ENCODE data around the gene FGF19.

The FGF19 gene

GRCh38 chr11:69718912-69719311 lies 15.1 kb upstream of the FGF19 start:
- in situ Hi-C loops (cut with HindIII; ENCODE audit: low sequenced_read_pairs) = no loop called here

DNA sequence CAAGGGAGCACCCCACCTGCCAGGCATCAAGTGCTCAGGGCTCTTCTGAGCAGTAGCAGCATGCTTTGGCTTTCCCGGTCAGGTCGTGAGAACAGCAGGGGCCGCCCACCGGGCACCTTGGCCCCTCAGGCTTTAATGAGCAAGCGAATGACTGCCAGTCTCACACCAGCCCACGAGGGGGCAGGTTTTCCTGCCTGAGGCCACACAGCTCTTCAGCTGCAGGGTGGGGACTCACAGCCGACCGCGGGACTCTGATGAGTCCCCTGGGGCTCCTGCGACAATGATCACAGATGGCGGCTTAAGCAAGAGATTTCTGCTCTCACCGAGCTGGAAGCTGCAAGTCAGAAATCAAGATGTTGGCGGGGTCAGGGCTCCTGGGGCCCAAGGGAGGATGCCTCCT lies 14.3 kb upstream of the FGF19 start:
- in situ Hi-C loops (cut with HindIII; ENCODE audit: low sequenced_read_pairs) = no loop called here

DNA sequence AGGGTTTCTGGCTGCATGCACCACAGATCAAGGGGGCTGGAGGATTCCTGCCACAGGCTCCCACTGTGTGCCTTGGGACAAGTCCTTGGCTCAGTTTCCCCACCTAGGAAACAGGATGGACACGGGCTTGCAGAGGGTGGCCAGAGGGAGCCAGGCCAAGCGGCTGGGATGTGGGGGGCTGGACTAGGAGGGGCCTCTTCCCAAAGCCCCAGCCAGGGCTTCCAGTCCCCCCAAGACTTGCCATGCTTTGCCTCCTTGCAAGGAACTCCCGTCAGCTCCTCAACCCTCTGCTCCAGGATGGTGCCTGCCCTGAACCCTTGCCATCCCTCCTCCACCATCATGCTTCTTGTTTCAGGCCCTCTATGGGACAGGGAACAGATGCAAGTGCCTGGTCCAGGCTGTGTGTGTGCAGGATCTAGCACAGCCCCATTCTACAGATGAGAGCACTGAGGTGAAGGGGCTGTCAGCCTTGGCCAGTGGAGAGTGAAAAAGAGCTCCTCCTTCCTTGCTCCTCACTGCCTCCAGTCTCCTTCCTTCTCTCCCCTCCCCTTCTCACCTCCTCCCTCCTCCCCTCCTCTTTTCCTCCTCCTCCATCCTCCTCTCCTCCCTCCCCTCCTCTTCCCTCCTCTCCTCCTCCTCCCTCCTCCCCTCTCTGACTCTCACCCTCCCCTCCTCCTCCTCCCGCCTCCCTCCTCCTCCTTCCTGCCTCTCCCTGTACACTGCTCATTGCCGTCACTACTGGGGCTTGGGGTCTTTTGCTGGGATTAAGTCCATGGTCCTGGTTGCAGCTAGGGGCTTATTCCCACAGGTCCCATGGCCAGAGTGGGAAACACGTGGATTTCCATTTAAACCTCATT lies 13.3 kb upstream of the FGF19 start:
- in situ Hi-C loops (cut with HindIII; ENCODE audit: low sequenced_read_pairs) = no loop called here

DNA sequence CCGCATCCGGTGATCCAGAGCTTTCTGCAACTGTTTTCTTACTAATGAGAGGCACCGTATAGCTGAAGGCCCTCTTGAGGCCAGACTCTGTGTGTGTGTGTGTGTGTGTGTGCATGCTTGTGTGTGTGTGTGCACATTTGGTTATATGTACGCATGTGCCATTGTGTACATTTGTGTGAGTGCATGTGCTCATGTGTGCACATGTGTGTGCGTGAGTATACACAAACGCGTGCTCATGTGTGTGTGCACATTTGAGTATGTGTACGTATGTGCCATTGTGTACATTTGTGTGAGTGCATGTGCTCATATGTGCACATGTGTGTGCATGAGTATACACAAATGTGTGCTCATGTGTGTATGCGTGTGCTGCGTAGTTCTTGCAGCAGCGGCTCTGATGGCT lies 12.3 kb upstream of the FGF19 start:
- in situ Hi-C loops (cut with HindIII; ENCODE audit: low sequenced_read_pairs) = no loop called here

DNA sequence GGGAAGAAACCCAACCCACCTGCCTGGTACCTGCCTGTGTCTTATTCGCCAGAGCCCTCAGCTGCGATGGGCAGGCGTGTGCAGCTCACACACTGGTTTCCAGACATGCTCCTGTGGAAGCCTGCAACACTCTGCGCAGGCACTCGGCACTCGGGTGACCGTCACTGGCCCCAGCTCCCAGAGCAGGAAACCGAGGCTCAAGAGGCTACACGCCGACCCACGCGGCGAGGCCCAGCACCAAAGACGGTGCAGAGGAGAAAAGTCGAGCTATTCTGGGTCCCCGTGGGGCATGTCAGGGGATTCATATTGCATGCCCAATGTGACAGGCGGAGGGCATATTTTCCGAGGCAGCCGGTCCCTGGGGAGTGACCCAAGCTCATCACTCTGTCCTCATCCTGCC lies 11.6 kb upstream of the FGF19 start:
- in situ Hi-C loops (cut with HindIII; ENCODE audit: low sequenced_read_pairs) = no loop called here

GRCh38 chr11:69711822-69712801 lies 8.3 kb upstream of the FGF19 start:
- in situ Hi-C loops (cut with HindIII; ENCODE audit: low sequenced_read_pairs) = loop anchor here (5.0 kb wide), 1 partner anchor 40 kb away; no protein-coding TSS in a partner anchor

- in situ Hi-C loops (cut with HindIII; ENCODE audit: low sequenced_read_pairs) = no loop called here
Observed at GRCh38 chr11:69708736-69709401, 5.0 kb upstream of the FGF19 start.

GRCh38 chr11:69707176-69707575 lies 3.4 kb upstream of the FGF19 start:
- in situ Hi-C loops (cut with HindIII; ENCODE audit: low sequenced_read_pairs) = no loop called here

DNA sequence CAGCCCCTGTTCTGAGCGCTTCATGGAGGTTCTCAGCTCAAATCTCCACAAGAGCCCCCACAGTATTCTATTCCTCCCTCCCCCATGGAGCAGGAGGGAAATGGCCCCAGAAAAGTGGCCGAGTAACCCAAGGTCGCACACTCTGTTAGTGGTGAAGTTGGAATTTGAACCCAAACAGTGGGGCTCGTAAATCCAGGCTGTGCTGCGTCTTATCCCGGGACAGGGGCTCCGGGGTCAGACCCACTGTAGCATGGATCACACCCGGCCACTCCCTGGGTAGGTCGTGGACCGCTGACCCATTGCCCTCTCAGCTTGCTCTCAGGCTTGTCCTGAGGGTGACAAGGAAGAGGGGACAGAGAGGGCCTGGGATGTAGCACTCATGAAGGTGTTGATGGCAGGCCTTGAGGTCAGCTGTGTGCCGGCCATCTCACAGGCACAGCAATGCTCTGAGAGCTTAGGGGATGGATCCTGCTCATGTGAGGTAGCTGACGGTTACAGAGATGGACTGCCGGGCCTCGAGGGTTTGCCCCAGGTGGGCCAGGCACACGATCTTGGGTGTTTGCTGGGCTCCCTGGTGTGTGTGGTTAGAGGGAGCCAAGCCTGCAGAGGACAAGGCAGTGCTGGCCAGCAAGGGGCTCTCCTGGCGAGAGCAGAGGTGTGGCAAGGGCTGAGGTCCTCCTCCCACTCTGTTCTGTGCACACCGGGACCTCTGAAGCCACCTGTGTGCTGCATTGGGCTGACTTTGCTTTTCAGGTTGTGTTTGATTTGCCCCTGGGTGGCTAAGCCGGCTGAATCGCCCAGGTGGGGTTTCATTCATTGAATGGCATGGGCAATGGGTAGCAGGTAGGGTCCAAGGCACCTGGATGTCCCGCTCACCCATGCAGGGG lies 2.3 kb upstream of the FGF19 start:
- in situ Hi-C loops (cut with HindIII; ENCODE audit: low sequenced_read_pairs) = no loop called here

- in situ Hi-C loops (cut with HindIII; ENCODE audit: low sequenced_read_pairs) = no loop called here
Observed at GRCh38 chr11:69705351-69705811, 1.6 kb upstream of the FGF19 start.

DNA sequence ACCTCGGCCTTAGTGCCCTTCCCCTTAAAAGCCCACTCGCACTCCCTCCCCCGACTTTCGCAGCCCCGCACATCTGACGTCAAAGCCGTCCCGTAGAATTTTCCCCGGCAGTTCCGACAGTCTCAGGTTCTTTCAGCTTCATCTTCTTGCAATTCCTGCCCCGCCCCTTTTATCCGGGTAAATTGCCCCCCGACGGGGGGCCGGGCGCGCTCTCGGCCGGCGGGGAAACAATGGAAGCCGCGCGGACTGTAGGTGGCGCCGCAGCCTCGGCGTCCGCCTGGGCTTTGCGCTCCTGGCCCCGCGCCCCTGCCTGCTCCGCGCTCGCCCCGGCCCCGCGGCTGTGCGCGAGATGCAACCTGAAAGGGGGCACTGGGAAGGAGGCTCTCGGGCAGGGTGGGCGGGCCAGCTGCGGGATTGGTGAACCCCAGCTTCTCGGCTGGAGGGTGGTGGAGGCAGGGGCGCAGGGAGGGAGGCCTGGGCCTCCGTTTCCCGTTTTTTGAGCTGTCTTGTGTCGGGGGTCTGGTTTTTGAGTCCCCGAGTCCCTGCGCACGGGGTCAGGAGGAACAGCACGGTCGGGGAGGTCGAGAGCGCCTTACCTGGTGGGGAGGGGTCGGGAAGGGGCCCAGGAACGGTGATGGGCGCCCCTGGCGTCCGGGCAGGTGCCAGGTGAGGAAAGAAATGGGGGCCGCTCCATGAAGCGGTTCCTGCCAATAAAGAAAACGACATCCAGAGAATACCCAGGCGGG lies 859 bp upstream of the FGF19 start:
- in situ Hi-C loops (cut with HindIII; ENCODE audit: low sequenced_read_pairs) = no loop called here

- in situ Hi-C loops (cut with HindIII; ENCODE audit: low sequenced_read_pairs) = no loop called here
Observed at GRCh38 chr11:69703453-69703767, 412 bp downstream of the FGF19 start.

- in situ Hi-C loops (cut with HindIII; ENCODE audit: low sequenced_read_pairs) = no loop called here
Observed at GRCh38 chr11:69702769-69703452, 911 bp downstream of the FGF19 start.

DNA sequence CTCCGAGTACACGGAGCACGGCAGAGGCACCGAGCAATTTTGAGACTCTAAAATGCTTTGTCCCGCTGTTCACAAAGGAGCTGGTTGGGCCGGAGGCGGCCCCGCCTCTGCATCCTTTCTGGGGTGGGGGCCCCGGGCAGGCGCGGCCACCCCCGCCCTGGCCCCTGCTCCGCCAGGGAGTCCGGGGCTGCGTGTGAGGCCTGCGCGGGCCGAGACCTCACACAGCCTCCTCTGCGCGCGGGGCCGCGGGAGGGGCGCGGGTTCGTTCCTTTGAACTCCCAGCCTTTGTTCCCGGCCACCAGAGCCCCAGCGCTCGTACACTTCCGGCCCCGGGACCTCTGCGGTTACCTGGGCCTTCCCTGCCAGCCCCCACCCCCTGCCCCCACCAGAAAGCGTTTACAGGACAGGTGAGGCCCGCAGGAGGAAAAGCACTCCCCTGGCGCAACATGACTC lies 1.6 kb downstream of the FGF19 start:
- in situ Hi-C loops (cut with HindIII; ENCODE audit: low sequenced_read_pairs) = no loop called here

DNA sequence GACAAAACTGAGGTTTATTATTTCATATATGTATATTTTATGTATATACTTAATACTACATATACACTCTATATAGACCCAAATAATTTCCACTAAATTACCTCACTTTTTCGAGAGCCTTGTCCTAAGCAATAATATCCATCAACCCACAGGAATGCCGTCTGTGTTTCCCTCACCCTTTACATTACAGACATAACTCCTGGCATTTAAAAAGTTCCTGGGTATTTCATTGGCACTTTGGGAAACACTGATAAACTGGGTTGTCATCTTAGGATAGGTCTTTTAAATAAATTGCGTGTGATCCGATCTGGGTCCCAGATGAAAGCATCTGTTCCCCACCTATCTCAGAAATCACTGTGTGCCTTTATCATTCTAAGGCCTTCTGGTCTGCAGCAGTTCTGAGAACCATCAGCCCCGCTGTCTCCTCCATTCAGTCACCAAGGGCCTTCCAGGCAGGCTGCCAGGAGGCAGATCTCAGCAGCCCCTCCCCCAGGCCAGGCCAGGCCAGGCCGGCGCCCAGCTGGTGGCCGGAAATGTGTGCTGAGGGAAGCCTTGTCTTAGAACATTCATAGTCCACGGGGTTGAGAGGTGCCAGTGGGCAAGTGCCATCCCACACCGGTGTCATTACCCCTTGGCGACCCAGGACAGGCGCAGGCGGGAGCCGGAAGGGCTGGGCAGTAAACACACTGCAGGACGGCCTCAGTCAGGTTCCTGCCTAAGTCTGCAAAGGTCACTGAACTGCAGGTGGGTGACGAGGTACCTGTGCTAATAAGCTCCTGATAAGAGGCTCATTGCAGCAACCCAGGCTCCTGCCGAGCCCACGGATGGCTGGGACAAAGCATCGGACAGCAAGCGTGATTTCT lies 3.3 kb downstream of the FGF19 start:
- in situ Hi-C loops (cut with HindIII; ENCODE audit: low sequenced_read_pairs) = no loop called here

GRCh38 chr11:69699213-69699612 lies 4.6 kb downstream of the FGF19 start:
- in situ Hi-C loops (cut with HindIII; ENCODE audit: low sequenced_read_pairs) = no loop called here

DNA sequence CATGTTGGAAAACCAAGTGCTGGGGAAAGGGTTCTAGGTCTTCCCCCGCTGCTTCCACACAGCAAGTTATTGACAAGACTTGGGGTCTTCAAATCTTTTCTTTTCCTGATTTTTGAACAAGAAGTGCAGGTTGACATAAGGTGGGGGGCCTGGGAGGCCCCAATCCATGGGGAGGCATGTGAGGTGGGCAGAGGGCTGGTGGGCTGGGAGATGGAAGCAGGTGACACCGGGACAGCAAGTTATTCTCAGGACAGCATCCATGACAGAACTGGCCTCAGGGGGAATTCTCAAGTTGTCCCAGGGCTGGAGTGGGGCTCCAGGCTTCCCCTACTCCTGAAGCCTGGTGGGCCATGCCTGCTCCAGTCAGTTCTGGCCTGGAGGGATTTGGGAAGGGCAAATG lies 5.5 kb downstream of the FGF19 start:
- in situ Hi-C loops (cut with HindIII; ENCODE audit: low sequenced_read_pairs) = no loop called here

- in situ Hi-C loops (cut with HindIII; ENCODE audit: low sequenced_read_pairs) = no loop called here
Observed at GRCh38 chr11:69697861-69698260, 6.0 kb downstream of the FGF19 start.

Measured in endothelial cell of hepatic sinusoid (primary cell).